ENCODE data around the gene KMT2A. TPM values are rescaled to one million over a fixed set of nuclear protein-coding genes. Genes with fewer than 3 reads are reported as not detected.
A peak's percentile ranks its signal among the peaks of the same experiment; 100 is the strongest.

Gene KMT2A
- total RNA-seq, 1 experiment from 2014 or later = 116 TPM

DNA sequence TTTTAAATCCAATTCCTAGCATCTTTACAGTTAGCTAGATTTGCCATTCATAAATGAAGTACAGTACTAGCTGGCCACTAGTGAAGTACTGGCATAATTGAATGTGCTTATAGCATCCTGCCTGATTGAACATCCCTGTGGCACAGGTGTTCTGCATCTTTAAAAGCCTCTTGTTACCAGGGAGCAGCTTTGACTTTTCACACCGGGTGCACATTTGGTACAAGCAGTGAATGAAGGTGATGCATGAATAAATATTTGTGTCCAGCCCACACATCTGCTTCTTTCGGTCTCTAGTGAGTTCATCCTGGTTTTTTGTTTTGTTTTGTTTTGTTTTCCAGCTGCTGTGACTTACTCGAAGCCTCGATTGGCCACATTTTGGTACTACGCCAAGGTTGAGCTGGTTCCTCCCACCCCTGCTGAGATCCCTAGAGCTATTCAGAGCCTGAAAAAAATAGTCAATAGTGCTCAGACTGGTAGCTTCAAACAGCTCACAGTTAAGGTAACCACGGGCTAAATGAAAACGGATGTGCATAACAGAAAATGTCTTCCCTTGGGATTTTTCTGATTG, 29.6 kb upstream of the KMT2A start:
- H3K36me3 ChIP-seq (ENCODE audit: insufficient read depth, low read length, poor library complexity, severe bottlenecking) = peaks cover 34% of the 10 kb centered on the region
- POLR2A ChIA-PET (ENCODE audit: low non-redundant PET) = no interaction called here

DNA sequence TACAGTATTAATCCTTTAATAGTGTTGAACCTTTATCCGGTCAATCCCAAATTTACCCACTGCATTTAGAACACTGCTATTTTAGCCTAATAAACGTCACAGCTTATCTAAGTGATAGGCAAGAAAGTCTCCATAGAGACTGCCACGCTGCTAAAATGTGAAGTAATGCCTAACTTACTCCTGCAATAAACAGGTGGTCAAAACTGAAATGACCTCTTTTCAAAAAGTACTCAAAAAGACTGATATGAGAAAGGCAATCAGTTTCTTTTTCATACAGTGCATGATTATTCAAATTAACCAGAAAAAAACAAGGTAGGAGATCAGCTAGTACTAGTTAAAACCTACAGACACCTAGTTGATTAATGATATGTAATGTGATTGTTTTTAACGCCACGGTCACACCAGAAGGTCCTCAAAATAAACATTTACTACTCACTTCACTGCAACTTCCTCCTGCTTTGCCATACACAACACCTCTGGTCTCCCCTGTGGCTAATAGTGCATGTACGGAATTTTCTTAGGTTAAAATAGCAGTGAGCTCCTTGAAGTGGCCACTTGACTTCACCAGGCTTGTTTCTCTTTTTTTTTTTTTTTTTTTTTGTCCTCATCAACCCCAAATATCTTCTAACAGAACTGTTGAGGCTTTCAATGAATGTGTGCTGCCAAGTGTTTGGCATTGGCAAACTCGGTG, 26.1 kb upstream of the KMT2A start:
- TF ChIP-seq, protein P1, sequence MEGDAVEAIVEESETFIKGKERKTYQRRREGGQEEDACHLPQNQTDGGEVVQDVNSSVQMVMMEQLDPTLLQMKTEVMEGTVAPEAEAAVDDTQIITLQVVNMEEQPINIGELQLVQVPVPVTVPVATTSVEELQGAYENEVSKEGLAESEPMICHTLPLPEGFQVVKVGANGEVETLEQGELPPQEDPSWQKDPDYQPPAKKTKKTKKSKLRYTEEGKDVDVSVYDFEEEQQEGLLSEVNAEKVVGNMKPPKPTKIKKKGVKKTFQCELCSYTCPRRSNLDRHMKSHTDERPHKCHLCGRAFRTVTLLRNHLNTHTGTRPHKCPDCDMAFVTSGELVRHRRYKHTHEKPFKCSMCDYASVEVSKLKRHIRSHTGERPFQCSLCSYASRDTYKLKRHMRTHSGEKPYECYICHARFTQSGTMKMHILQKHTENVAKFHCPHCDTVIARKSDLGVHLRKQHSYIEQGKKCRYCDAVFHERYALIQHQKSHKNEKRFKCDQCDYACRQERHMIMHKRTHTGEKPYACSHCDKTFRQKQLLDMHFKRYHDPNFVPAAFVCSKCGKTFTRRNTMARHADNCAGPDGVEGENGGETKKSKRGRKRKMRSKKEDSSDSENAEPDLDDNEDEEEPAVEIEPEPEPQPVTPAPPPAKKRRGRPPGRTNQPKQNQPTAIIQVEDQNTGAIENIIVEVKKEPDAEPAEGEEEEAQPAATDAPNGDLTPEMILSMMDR (conservative IDR thresholded peaks at IDR 0.05; ENCODE audit: low read depth, low read length) = no peak
- no peak for TF ChIP-seq EZH2 (IDR thresholded peaks at IDR 0.05; ENCODE audit: borderline replicate concordance, low read depth, low read length, poor library complexity, severe bottlenecking)
- Histone ChIP-seq H3K4me1 (ENCODE audit: insufficient read depth, low read length, poor library complexity, severe bottlenecking) (peaks cover 2% of the 10 kb centered on the region), H3K9me3 (ENCODE audit: low read depth, low read length, poor library complexity, severe bottlenecking) (no peaks in the 10 kb centered on the region), H3K27ac (ENCODE audit: low read depth, low read length, poor library complexity, severe bottlenecking) (no peak overlapping the region), H3K4me3 (ENCODE audit: low read depth, low read length, poor library complexity, severe bottlenecking) (no peak overlapping the region), H3K36me3 (ENCODE audit: insufficient read depth, low read length, poor library complexity, severe bottlenecking) (peaks cover 32% of the 10 kb centered on the region), H3K27me3 (replicated peaks; ENCODE audit: insufficient read depth, low read depth, low read length, poor library complexity) (no peaks in the 10 kb centered on the region)
- no TSS peak for BruUV-seq (replicated peaks)
- ChIA-PET POLR2A (ENCODE audit: low non-redundant PET) (no interaction called here), CTCF (no interaction called here)
- DNase-seq (ENCODE audit: low spot score) = no peak
- intact Hi-C loops (cut with micrococcal nuclease; ENCODE audit: unreplicated experiment) = no loop called here

More for the DNA sequence above, 29.6 kb upstream of the KMT2A start:
- no peak overlapping the region for H3K27ac ChIP-seq (ENCODE audit: low read depth, low read length, poor library complexity, severe bottlenecking)
- no peak overlapping the region for H3K4me3 ChIP-seq (ENCODE audit: low read depth, low read length, poor library complexity, severe bottlenecking)
- DNase-seq (ENCODE audit: low spot score) = peak; percentile 23
- TF ChIP-seq EZH2 (IDR thresholded peaks at IDR 0.05; ENCODE audit: borderline replicate concordance, low read depth, low read length, poor library complexity, severe bottlenecking) = no peak
- TF ChIP-seq, protein P1 (conservative IDR thresholded peaks at IDR 0.05; ENCODE audit: low read depth, low read length) = no peak
- no peaks in the 10 kb centered on the region for H3K27me3 ChIP-seq (replicated peaks; ENCODE audit: insufficient read depth, low read depth, low read length, poor library complexity)
- peaks cover 13% of the 10 kb centered on the region for H3K4me1 ChIP-seq (ENCODE audit: insufficient read depth, low read length, poor library complexity, severe bottlenecking)
- BruUV-seq (replicated peaks) = no TSS peak
- intact Hi-C loops (cut with micrococcal nuclease; ENCODE audit: unreplicated experiment) = no loop called here
- CTCF ChIA-PET = no interaction called here
- H3K9me3 ChIP-seq (ENCODE audit: low read depth, low read length, poor library complexity, severe bottlenecking) = no peaks in the 10 kb centered on the region

DNA sequence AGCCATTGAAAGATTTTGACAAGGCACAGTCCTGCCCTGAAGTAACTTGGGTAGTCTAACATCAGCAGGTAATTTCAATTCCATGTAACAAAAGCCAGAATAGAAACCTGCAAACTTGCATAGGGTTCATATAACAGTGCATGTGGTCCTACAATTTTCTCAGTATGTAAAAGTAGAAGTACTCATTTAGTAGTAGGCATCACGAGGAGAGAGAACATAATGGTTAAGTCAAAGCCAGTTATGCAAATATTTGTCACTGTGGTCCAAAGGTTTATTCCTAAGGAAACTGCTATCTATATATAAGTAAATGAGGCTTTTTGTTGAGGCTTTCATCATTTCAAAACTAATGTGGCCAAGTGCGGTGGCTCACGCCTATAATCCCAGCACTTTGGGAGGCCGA, 24.8 kb upstream of the KMT2A start:
- no peak for DNase-seq (ENCODE audit: low spot score)
- peaks cover 18% of the 10 kb centered on the region for H3K36me3 ChIP-seq (ENCODE audit: insufficient read depth, low read length, poor library complexity, severe bottlenecking)
- no TSS peak for BruUV-seq (replicated peaks)
- H3K9me3 ChIP-seq (ENCODE audit: low read depth, low read length, poor library complexity, severe bottlenecking) = no peaks in the 10 kb centered on the region
- CTCF ChIA-PET = no interaction called here
- H3K4me3 ChIP-seq (ENCODE audit: low read depth, low read length, poor library complexity, severe bottlenecking) = no peak overlapping the region
- POLR2A ChIA-PET (ENCODE audit: low non-redundant PET) = interaction anchor here (0.6 kb wide), 1 partner anchor 9 kb away, joined by 4 read pairs; no protein-coding TSS in a partner anchor
- H3K27ac ChIP-seq (ENCODE audit: low read depth, low read length, poor library complexity, severe bottlenecking) = no peak overlapping the region
- H3K27me3 ChIP-seq (replicated peaks; ENCODE audit: insufficient read depth, low read depth, low read length, poor library complexity) = no peaks in the 10 kb centered on the region
- peaks cover 10% of the 10 kb centered on the region for H3K4me1 ChIP-seq (ENCODE audit: insufficient read depth, low read length, poor library complexity, severe bottlenecking)
- TF ChIP-seq, protein P1 (conservative IDR thresholded peaks at IDR 0.05; ENCODE audit: low read depth, low read length) = no peak
- no peak for TF ChIP-seq EZH2 (IDR thresholded peaks at IDR 0.05; ENCODE audit: borderline replicate concordance, low read depth, low read length, poor library complexity, severe bottlenecking)
- intact Hi-C loops (cut with micrococcal nuclease; ENCODE audit: unreplicated experiment) = no loop called here

Data from A673 (cell line).